Upper lobe of left lung (tissue), 4 donors: Measurements from ENCODE around the gene ZDHHC14.

ENCODE experiments used
- CTCF ChIP-seq, 6 experiments: fragments of 450-650 bp in 4 of 6; fragments of 200-600 bp in 2 of 6; sonication (generic) in 2 of 6; IDR thresholded peaks; one replicate each; pipeline ENCODE4 v1.5.1; 2016 to 2019; ENCODE audit warnings: antibody characterized with exemption in 6 of 6
- POLR2A ChIP-seq, 4 donors: fragments of 450-650 bp; IDR thresholded peaks; one replicate each; pipeline ENCODE4 v1.5.1; 2016 to 2017; ENCODE audit warnings: antibody characterized with exemption in 4 of 4, mild to moderate bottlenecking in 2 of 4

DNA sequence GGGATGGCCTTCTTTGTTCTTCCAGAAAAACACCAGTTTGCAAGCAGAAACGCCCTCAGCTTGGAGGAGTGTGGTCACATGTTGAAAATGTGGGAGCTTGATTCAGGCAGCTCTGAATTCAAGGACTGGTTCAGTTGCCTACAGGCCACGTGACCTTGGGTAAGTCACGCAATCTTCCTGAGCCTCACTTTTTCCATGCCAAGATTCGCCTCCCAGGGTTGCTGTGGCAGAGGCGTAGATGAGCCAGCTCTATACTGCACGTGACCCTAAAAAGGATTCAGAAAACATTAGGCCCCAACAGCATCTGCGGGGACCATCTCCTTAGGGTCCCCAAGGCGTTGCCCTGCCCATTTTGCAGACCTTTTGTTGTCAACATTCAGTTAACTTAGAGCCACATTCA is 330.1 kb downstream of the ZDHHC14 start:
- TF ChIP-seq CTCF (IDR thresholded peaks at IDR 0.05) = no peak
- no peak for TF ChIP-seq POLR2A (IDR thresholded peaks at IDR 0.05)
